WTC11 (cell line): ENCODE results near the gene PREX1. TPM values are rescaled to one million over a fixed set of nuclear protein-coding genes. Genes with fewer than 3 reads are reported as not detected.

Source experiments
- ATAC-seq: fragments of 200-7000 bp; cut with Tn5 transposase; 2 replicates; pipeline ENCODE4 v1.10.0; 2021; ENCODE audit warnings: mild to moderate bottlenecking, moderate library complexity
- CTCF ChIA-PET: fragments of 300-600 bp; sonication (Branson Sonifier 250); formaldehyde crosslinking; loops from one replicate; lab custom pipeline; 2021; ENCODE audit warnings: antibody characterized with exemption; lab: Charles Lee
- POLR2A ChIA-PET: fragments of 350-600 bp; sonication (Branson Sonifier 250); formaldehyde crosslinking; loops from one replicate; lab custom pipeline; 2021; ENCODE audit warnings: antibody characterized with exemption; lab: Charles Lee
- DNase-seq: peaks from one replicate; pipeline ENCODE4 v3.0.0; 2021; ENCODE audit warnings: low spot score
- H3K27ac Mint-ChIP-seq: 2 replicates; pipeline ENCODE4 v1.8.0; 2021; ENCODE audit warnings: mixed read lengths
- H3K27me3 Mint-ChIP-seq: 2 replicates; pipeline ENCODE4 v1.8.0; 2021; ENCODE audit warnings: low read depth, mild to moderate bottlenecking, moderate library complexity, mixed read lengths
- H3K36me3 Mint-ChIP-seq: 2 replicates; pipeline ENCODE4 v1.8.0; 2021; ENCODE audit warnings: mixed read lengths
- H3K4me1 Mint-ChIP-seq: 2 replicates; pipeline ENCODE4 v1.8.0; 2022; ENCODE audit warnings: mixed read lengths
- H3K4me3 Mint-ChIP-seq: 2 replicates; pipeline ENCODE4 v1.8.0; 2021; ENCODE audit warnings: mild to moderate bottlenecking, moderate library complexity, mixed read lengths
- H3K9me3 Mint-ChIP-seq: 2 replicates; pipeline ENCODE4 v1.8.0; 2021; ENCODE audit warnings: mixed read lengths
- NFYB ChIP-seq: sonication (generic); formaldehyde crosslinking; conservative IDR thresholded peaks from 2 replicates; pipeline ENCODE4 v1.8.0; 2022; ENCODE audit warnings: low read depth, missing genetic modification reagents
- NR2C2 ChIP-seq: sonication (generic); formaldehyde crosslinking; IDR thresholded peaks from 2 replicates; pipeline ENCODE4 v1.8.0; 2022; ENCODE audit warnings: mild to moderate bottlenecking, missing genetic modification reagents
- OVOL2 ChIP-seq: fragments of 250-450 bp; sonication (Bioruptor Pico); IDR thresholded peaks from 2 replicates; pipeline ENCODE4 v1.9.0; 2021; ENCODE audit warnings: mild to moderate bottlenecking, borderline replicate concordance
- total RNA-seq: library from RNA; stranded (reverse); gene quantifications from 3 replicates; pipeline ENCODE4 v1.2.3, GENCODE V29; 2021
- TF ChIP-seq, protein P1 (sequence below): fragments of 250-450 bp; sonication (Bioruptor Pico); conservative IDR thresholded peaks from 2 replicates; pipeline ENCODE4 v1.9.0; 2021; ENCODE audit warnings: mild to moderate bottlenecking
- TF ChIP-seq, protein P2 (sequence below): sonication (generic); formaldehyde crosslinking; IDR thresholded peaks from 2 replicates; pipeline ENCODE4 v1.8.1; 2023; ENCODE audit warnings: mild to moderate bottlenecking, missing genetic modification reagents
- TF ChIP-seq, protein P3 (sequence below): fragments of 250-450 bp; sonication (Bioruptor Pico); IDR thresholded peaks from 2 replicates; pipeline ENCODE4 v1.9.0; 2021; ENCODE audit warnings: moderate library complexity, mild to moderate bottlenecking, inconsistent platforms, borderline replicate concordance
- TF ChIP-seq, protein P4 (sequence below): sonication (generic); formaldehyde crosslinking; IDR thresholded peaks from 2 replicates; pipeline ENCODE4 v1.8.1; 2023; ENCODE audit warnings: mild to moderate bottlenecking, missing genetic modification reagents
- TF ChIP-seq, protein P5 (sequence below): fragments of 250-450 bp; sonication (Bioruptor Pico); IDR thresholded peaks from 2 replicates; pipeline ENCODE4 v1.8.0; 2021; ENCODE audit warnings: mild to moderate bottlenecking

The PREX1 gene
- total RNA-seq, 1 experiment from 2014 or later = 17.3 TPM

DNA sequence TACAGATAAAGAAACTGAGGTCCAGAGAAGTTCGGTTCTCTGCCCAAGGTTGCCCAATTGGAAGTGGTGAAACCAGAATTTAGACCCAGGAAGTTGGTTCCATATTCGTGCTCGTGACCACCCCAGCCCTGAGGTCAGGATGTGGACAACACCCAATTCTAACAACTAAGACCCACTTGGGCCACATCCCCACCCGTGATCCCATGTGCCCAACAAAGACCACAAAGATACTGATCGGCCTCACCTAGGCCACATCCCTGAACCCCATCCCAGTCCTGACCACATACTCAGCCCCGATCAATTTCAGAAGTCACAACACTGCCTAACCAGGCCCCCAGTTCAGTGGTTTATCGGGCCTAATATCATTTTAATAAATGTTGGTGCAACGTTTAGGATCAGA lies 138.4 kb downstream of the PREX1 start:
- ATAC-seq (no peak), DNase-seq (no peak)
- peaks cover 5% of the 10 kb centered on the region; the same call in 1 of the 2 replicates for H3K36me3 Mint-ChIP-seq
- CTCF ChIA-PET = interaction anchor here (1.0 to 1.4 kb wide), 2 partner anchors 32 kb away, joined by 4 to 5 read pairs; no protein-coding TSS in a partner anchor
- TF ChIP-seq, protein P1, sequence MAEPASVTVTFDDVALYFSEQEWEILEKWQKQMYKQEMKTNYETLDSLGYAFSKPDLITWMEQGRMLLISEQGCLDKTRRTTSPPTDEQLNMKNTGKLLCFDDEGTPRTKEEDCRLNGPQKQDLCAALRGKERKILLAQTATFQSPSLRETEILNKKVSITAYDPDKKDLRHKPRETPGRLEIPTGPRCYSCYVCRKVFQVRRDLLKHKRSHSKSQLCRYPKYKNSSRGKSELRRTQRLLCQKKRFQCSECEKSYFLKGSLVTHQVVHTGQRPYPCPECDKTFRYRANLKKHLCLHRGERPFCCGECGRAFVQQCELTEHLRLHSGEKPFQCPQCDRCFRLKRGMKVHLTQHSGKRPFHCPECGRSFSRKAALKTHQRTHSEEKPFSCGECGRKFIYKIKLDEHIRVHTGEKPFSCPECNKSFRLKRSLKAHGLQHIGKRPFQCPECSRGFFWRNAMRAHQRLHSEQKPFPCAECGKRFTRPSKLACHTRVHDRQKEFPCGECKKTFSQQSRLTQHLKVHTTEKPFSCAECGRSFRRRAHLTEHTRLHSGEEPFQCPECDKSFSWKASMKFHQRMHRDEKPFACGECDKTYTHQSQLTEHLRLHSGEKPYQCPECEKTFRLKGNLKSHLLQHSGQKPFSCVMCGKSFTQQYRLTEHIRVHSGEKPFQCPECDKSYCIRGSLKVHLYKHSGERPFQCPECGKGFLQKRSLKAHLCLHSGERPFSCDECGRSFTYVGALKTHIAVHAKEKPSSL (CRISPR knock-in tag) = no peak
- TF ChIP-seq, protein P2, sequence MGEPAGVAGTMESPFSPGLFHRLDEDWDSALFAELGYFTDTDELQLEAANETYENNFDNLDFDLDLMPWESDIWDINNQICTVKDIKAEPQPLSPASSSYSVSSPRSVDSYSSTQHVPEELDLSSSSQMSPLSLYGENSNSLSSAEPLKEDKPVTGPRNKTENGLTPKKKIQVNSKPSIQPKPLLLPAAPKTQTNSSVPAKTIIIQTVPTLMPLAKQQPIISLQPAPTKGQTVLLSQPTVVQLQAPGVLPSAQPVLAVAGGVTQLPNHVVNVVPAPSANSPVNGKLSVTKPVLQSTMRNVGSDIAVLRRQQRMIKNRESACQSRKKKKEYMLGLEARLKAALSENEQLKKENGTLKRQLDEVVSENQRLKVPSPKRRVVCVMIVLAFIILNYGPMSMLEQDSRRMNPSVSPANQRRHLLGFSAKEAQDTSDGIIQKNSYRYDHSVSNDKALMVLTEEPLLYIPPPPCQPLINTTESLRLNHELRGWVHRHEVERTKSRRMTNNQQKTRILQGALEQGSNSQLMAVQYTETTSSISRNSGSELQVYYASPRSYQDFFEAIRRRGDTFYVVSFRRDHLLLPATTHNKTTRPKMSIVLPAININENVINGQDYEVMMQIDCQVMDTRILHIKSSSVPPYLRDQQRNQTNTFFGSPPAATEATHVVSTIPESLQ = no peak
- TF ChIP-seq, protein P3, sequence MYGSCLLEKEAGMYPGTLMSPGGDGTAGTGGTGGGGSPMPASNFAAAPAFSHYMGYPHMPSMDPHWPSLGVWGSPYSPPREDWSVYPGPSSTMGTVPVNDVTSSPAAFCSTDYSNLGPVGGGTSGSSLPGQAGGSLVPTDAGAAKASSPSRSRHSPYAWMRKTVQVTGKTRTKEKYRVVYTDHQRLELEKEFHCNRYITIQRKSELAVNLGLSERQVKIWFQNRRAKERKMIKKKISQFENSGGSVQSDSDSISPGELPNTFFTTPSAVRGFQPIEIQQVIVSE = no peak
- TF ChIP-seq, protein P4, sequence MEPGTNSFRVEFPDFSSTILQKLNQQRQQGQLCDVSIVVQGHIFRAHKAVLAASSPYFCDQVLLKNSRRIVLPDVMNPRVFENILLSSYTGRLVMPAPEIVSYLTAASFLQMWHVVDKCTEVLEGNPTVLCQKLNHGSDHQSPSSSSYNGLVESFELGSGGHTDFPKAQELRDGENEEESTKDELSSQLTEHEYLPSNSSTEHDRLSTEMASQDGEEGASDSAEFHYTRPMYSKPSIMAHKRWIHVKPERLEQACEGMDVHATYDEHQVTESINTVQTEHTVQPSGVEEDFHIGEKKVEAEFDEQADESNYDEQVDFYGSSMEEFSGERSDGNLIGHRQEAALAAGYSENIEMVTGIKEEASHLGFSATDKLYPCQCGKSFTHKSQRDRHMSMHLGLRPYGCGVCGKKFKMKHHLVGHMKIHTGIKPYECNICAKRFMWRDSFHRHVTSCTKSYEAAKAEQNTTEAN (CRISPR knock-in tag) = no peak
- H3K9me3 Mint-ChIP-seq = no peaks in the 10 kb centered on the region; the same call in 1 of the 2 replicates
- POLR2A ChIA-PET = no interaction called here
- no peak overlapping the region for H3K4me3 Mint-ChIP-seq
- H3K27ac Mint-ChIP-seq = no peak overlapping the region
- peaks cover 27% of the 10 kb centered on the region for H3K4me1 Mint-ChIP-seq
- no peaks in the 10 kb centered on the region for H3K27me3 Mint-ChIP-seq

DNA sequence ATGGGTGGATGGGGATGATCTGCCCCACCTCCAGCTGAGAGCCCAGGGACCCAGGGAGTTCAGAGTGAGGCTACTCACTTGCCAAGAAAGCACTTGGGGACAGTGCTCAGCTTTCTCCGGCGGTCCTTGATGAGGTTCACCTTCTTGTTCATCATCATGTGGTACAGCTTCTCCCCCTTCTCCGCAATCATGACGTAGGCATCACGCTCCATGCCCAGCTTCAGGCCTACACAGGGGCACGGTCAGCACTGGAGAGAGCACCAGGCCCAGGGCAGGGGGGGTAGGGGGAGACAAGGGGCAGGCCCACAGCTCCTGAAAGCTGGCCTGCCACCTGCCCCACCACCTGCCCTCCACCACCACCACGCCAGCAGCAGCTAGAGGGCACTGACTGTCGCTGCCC lies 139.2 kb downstream of the PREX1 start:
- Mint-ChIP-seq H3K36me3 (peaks cover 5% of the 10 kb centered on the region; the same call in 1 of the 2 replicates), H3K27me3 (no peaks in the 10 kb centered on the region), H3K4me1 (peaks cover 31% of the 10 kb centered on the region)
- CTCF ChIA-PET = interaction anchor here (0.9 to 1.4 kb wide), 2 partner anchors 10 to 31 kb away, joined by 3 to 5 read pairs; no protein-coding TSS in a partner anchor
- TF ChIP-seq OVOL2 (CRISPR knock-in tag) = no peak
- TF ChIP-seq, all 79 proteins: peak for 0
- no peaks in the 10 kb centered on the region; the same call in 1 of the 2 replicates for H3K9me3 Mint-ChIP-seq
- H3K4me3 Mint-ChIP-seq = no peak overlapping the region
- POLR2A ChIA-PET = no interaction called here
- no peak overlapping the region for H3K27ac Mint-ChIP-seq
- ATAC-seq = no peak
- DNase-seq = no peak

DNA sequence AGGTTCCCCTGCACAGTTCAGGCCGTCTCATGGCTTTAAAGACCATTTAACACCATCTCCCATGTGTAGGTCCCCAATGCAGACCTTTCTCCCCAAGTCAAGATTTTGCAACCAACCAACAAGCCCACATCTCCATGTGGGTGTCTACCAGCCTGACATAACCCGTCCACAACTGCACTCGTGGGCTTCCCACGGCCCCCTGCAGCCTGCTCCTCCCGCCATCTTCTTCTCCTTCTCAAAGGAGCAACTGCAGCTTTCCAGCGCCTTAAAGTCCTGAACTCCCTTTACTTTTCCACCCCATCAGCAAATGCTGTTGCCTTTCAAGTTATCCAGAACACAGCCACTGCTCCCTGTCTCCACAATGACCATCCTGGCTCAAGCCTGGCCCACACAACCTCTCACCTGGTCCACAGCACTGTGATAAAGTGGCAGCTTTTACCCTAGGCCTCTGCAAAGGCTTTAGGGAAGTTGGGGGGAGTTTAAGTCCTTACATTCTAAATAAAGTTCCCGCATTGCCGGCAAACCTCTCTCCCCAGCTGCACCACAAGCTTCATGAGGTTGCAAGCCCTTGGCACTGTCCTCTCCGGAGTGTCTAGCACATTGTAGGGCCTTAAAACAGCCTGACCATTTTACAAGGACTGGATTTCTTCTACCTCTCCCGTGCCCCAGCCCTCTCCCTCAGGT lies 140.5 kb downstream of the PREX1 start:
- Mint-ChIP-seq H3K27ac (no peak overlapping the region), H3K9me3 (no peaks in the 10 kb centered on the region; the same call in 1 of the 2 replicates), H3K4me3 (no peak overlapping the region), H3K36me3 (peaks cover 5% of the 10 kb centered on the region; the same call in 1 of the 2 replicates), H3K27me3 (no peaks in the 10 kb centered on the region), H3K4me1 (peaks cover 31% of the 10 kb centered on the region)
- DNase-seq = no peak
- no peak for ATAC-seq
- ChIA-PET POLR2A (no interaction called here), CTCF (interaction anchor here (1.2 to 1.3 kb wide), 2 partner anchors 11 to 29 kb away, joined by 3 to 6 read pairs; no protein-coding TSS in a partner anchor)
- TF ChIP-seq, protein P4 (CRISPR knock-in tag) = no peak
- TF ChIP-seq NFYB (CRISPR knock-in tag) (no peak), NR2C2 (CRISPR knock-in tag) (no peak)
- TF ChIP-seq, protein P5, sequence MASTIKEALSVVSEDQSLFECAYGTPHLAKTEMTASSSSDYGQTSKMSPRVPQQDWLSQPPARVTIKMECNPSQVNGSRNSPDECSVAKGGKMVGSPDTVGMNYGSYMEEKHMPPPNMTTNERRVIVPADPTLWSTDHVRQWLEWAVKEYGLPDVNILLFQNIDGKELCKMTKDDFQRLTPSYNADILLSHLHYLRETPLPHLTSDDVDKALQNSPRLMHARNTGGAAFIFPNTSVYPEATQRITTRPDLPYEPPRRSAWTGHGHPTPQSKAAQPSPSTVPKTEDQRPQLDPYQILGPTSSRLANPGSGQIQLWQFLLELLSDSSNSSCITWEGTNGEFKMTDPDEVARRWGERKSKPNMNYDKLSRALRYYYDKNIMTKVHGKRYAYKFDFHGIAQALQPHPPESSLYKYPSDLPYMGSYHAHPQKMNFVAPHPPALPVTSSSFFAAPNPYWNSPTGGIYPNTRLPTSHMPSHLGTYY = no peak
